ENCODE results near the gene STXBP5L. TPM values are rescaled to one million over a fixed set of nuclear protein-coding genes. Genes with fewer than 3 reads are reported as not detected.

STXBP5L gene
- total RNA-seq, 4 donors from 2014 or later: 0.30 to 0.44 TPM; not detected in 2

- Histone ChIP-seq H3K27me3 (peaks cover 0 to 41% of the 10 kb centered on the region in 2 donors), H3K4me1 (peaks cover 0 to 23% (median 8%) of the 10 kb centered on the region in 4 donors), H3K27ac (no peak overlapping the region), H3K4me3 (peak overlapping the region in 2 of 4 donors; percentile 22 to 49), H3K36me3 (no peaks in the 10 kb centered on the region), H3K9me3 (no peaks in the 10 kb centered on the region)
- WGBS, 2 donors: 12 to 14% methylated on average over 11 of the region's 11 CpGs
- TF ChIP-seq CTCF (IDR thresholded peaks at IDR 0.05) (no peak), POLR2A (IDR thresholded peaks at IDR 0.05) (no peak), EP300 (IDR thresholded peaks at IDR 0.05) (no peak)
- DNase-seq (ENCODE audit: low spot score in 2 of 2): no peak
Observed at GRCh38 chr3:120907659-120908029, 361 bp upstream of the STXBP5L start.

GRCh38 chr3:120908795-120909601 is 993 bp downstream of the STXBP5L start:
- no peak for TF ChIP-seq POLR2A (IDR thresholded peaks at IDR 0.05)
- no peak for TF ChIP-seq EP300 (IDR thresholded peaks at IDR 0.05)
- no peak for TF ChIP-seq CTCF (IDR thresholded peaks at IDR 0.05)

GRCh38 chr3:120909602-120909878 is 1.5 kb downstream of the STXBP5L start:
- Histone ChIP-seq H3K27me3 (peaks cover 0 to 43% of the 10 kb centered on the region in 2 donors), H3K36me3 (no peaks in the 10 kb centered on the region), H3K27ac (no peak overlapping the region), H3K4me1 (peaks cover 0 to 23% (median 8%) of the 10 kb centered on the region in 4 donors), H3K4me3 (peak overlapping the region in 1 of 4 donors; percentile 7), H3K9me3 (no peaks in the 10 kb centered on the region)
- WGBS, 2 donors: 3 to 7% methylated on average over 4 of the region's 4 CpGs
- no peak for DNase-seq (ENCODE audit: low spot score in 2 of 2)
- TF ChIP-seq POLR2A (IDR thresholded peaks at IDR 0.05) (no peak), EP300 (IDR thresholded peaks at IDR 0.05) (no peak), CTCF (IDR thresholded peaks at IDR 0.05) (no peak)

More at GRCh38 chr3:120908795-120909601, 993 bp downstream of the STXBP5L start:
- no peak overlapping the region for H3K27ac ChIP-seq
- WGBS, 2 donors: 2% methylated on average over 26 of the region's 26 CpGs
- no peak for DNase-seq (ENCODE audit: low spot score in 2 of 2)
- peak overlapping the region; percentile 12 to 49 (median 18) for H3K4me3 ChIP-seq
- peaks cover 0 to 43% of the 10 kb centered on the region in 2 donors for H3K27me3 ChIP-seq
- no peaks in the 10 kb centered on the region for H3K36me3 ChIP-seq
- H3K9me3 ChIP-seq: no peaks in the 10 kb centered on the region
- peaks cover 0 to 23% (median 8%) of the 10 kb centered on the region in 4 donors for H3K4me1 ChIP-seq

- Histone ChIP-seq H3K27me3 (no peaks in the 10 kb centered on the region), H3K4me3 (no peak overlapping the region), H3K27ac (no peak overlapping the region), H3K9me3 (peaks cover 0 to 33% (median 2%) of the 10 kb centered on the region in 4 donors), H3K4me1 (no peaks in the 10 kb centered on the region), H3K36me3 (no peaks in the 10 kb centered on the region)
- 79 to 88% methylated on average over 1 of the region's 1 CpG for WGBS, 2 donors
- DNase-seq (ENCODE audit: low spot score in 2 of 2): no peak
- no peak for TF ChIP-seq EP300 (IDR thresholded peaks at IDR 0.05)
- TF ChIP-seq CTCF (IDR thresholded peaks at IDR 0.05): no peak
- no peak for TF ChIP-seq POLR2A (IDR thresholded peaks at IDR 0.05)
Observed at GRCh38 chr3:120926146-120926545, 18.1 kb downstream of the STXBP5L start.

- whole genome bisulfite sequencing, 2 donors: 66 to 74% methylated on average over 1 of the region's 1 CpG
- H3K36me3 ChIP-seq: no peaks in the 10 kb centered on the region
- H3K4me1 ChIP-seq: no peaks in the 10 kb centered on the region
- TF ChIP-seq EP300 (IDR thresholded peaks at IDR 0.05): no peak
- no peak for TF ChIP-seq POLR2A (IDR thresholded peaks at IDR 0.05)
- TF ChIP-seq CTCF (IDR thresholded peaks at IDR 0.05): no peak
- no peak overlapping the region for H3K4me3 ChIP-seq
- no peak for DNase-seq (ENCODE audit: low spot score in 2 of 2)
- no peaks in the 10 kb centered on the region for H3K27me3 ChIP-seq
- peaks cover 0 to 33% (median 2%) of the 10 kb centered on the region in 4 donors for H3K9me3 ChIP-seq
- no peak overlapping the region for H3K27ac ChIP-seq
Observed at GRCh38 chr3:120928991-120929390, 21.0 kb downstream of the STXBP5L start.
